ENCODE data around the gene C10orf71. TPM values are rescaled to one million over a fixed set of nuclear protein-coding genes. Genes with fewer than 3 reads are reported as not detected.

The C10orf71 gene
- total RNA-seq, 1 experiment from 2014 or later, result not detected

GRCh38 chr10:49368256-49368655 lies 69.3 kb downstream of the C10orf71 start:
- CTCF ChIA-PET, result no interaction called here

GRCh38 chr10:49369216-49370162 lies 70.5 kb downstream of the C10orf71 start:
- CTCF ChIA-PET, result no interaction called here
- Histone ChIP-seq H3K9me3 (ENCODE audit: control insufficient read depth, insufficient read depth, low read depth, low read length) (no peaks in the 10 kb centered on the region), H3K27ac (ENCODE audit: low read length) (no peak overlapping the region), H3K4me3 (ENCODE audit: low read depth in 2 of 2, low read length in 2 of 2) (no peak overlapping the region), H3K4me1 (ENCODE audit: control insufficient read depth, insufficient read depth, low read length) (no peaks in the 10 kb centered on the region), H3K36me3 (ENCODE audit: control insufficient read depth, insufficient read depth, low read length) (no peaks in the 10 kb centered on the region), H3K27me3 (ENCODE audit: control insufficient read depth, insufficient read depth, low read length) (peaks cover 6% of the 10 kb centered on the region)
- intact Hi-C loops (cut with micrococcal nuclease; ENCODE audit: unreplicated experiment) (loop anchor here (10.0 kb wide), 1 partner anchor 465 kb away; no protein-coding TSS in a partner anchor), in situ Hi-C loops (cut with HindIII; ENCODE audit: low pct_unique_long_range_greater_than_20kb, low sequenced_read_pairs) (no loop called here)
- no TSS peak for BruUV-seq (replicated peaks)
- DNase-seq (ENCODE audit: low read depth, low spot score), result no peak
- TF ChIP-seq REST (IDR thresholded peaks at IDR 0.05; ENCODE audit: insufficient read depth in 1 of 2, low read depth in 2 of 2, low read length in 1 of 2), result no peak
- no peak for TF ChIP-seq POLR2AphosphoS5 (IDR thresholded peaks at IDR 0.05; ENCODE audit: low read depth, low read length)
- TF ChIP-seq TCF7L2 (IDR thresholded peaks at IDR 0.05; ENCODE audit: low read depth, low read length), result no peak
- TF ChIP-seq CTCF (IDR thresholded peaks at IDR 0.05), result no peak
- TF ChIP-seq SIN3A (IDR thresholded peaks at IDR 0.05; ENCODE audit: borderline replicate concordance, insufficient read depth, low read depth, low read length), result no peak
- POLR2A ChIA-PET, result interaction anchor here (0.7 kb wide), 1 partner anchor 13 kb away, joined by 3 read pairs; no protein-coding TSS in a partner anchor
- ATAC-seq, result no peak

More at GRCh38 chr10:49368256-49368655, 69.3 kb downstream of the C10orf71 start:
- Histone ChIP-seq H3K27me3 (ENCODE audit: control insufficient read depth, insufficient read depth, low read length) (peaks cover 5% of the 10 kb centered on the region), H3K9me3 (ENCODE audit: control insufficient read depth, insufficient read depth, low read depth, low read length) (no peaks in the 10 kb centered on the region), H3K27ac (ENCODE audit: low read length) (no peak overlapping the region), H3K36me3 (ENCODE audit: control insufficient read depth, insufficient read depth, low read length) (no peaks in the 10 kb centered on the region), H3K4me3 (ENCODE audit: low read depth in 2 of 2, low read length in 2 of 2) (no peak overlapping the region), H3K4me1 (ENCODE audit: control insufficient read depth, insufficient read depth, low read length) (no peaks in the 10 kb centered on the region)
- POLR2A ChIA-PET, result no interaction called here
- DNase-seq (ENCODE audit: low read depth, low spot score) (no peak), ATAC-seq (no peak)
- intact Hi-C loops (cut with micrococcal nuclease; ENCODE audit: unreplicated experiment) (no loop called here), in situ Hi-C loops (cut with HindIII; ENCODE audit: low pct_unique_long_range_greater_than_20kb, low sequenced_read_pairs) (no loop called here)
- no TSS peak for BruUV-seq (replicated peaks)
- no peak for TF ChIP-seq TCF7L2 (IDR thresholded peaks at IDR 0.05; ENCODE audit: low read depth, low read length)
- TF ChIP-seq POLR2AphosphoS5 (IDR thresholded peaks at IDR 0.05; ENCODE audit: low read depth, low read length), result no peak
